GM12878 (cell line): ENCODE results near the gene TLR9. TPM values are rescaled to one million over a fixed set of nuclear protein-coding genes. Genes with fewer than 3 reads are reported as not detected.

Experiments used
- BMI1 ChIP-seq: fragments of 450-650 bp; IDR thresholded peaks from 2 replicates; pipeline ENCODE4 v1.6.1; 2016; ENCODE audit warnings: mild to moderate bottlenecking, moderate library complexity, borderline replicate concordance
- CHD2 ChIP-seq: IDR thresholded peaks from 2 replicates; pipeline ENCODE4 v1.6.1; 2011; ENCODE audit warnings: low read depth, low read length, improper control_type of control experiment, borderline replicate concordance
- DPF2 ChIP-seq: fragments of 450-650 bp; IDR thresholded peaks from 2 replicates; pipeline ENCODE4 v1.6.1; 2017; ENCODE audit warnings: mild to moderate bottlenecking
- HDGF ChIP-seq: fragments of 450-650 bp; IDR thresholded peaks from 2 replicates; pipeline ENCODE4 v1.6.1; 2016; ENCODE audit warnings: antibody characterized with exemption
- IKZF1 ChIP-seq: fragments of 450-650 bp; conservative IDR thresholded peaks from 2 replicates; pipeline ENCODE4 v1.6.1; 2017; ENCODE audit warnings: antibody characterized with exemption, mild to moderate bottlenecking
- IKZF2 ChIP-seq, 2 experiments: fragments of 450-650 bp; IDR thresholded peaks; 2 replicates each; pipeline ENCODE4 v1.6.1; 2017; ENCODE audit warnings: mild to moderate bottlenecking in 2 of 2, moderate library complexity in 2 of 2
- LARP7 ChIP-seq: fragments of 450-650 bp; IDR thresholded peaks from 2 replicates; pipeline ENCODE4 v1.6.1; 2017; ENCODE audit warnings: mild to moderate bottlenecking
- MXI1 ChIP-seq: fragments of 150-350 bp; IDR thresholded peaks from 2 replicates; pipeline ENCODE4 v1.6.1; 2011; ENCODE audit warnings: low read depth, mild to moderate bottlenecking, inconsistent platforms, low read length, improper control_type of control experiment
- NFXL1 ChIP-seq: fragments of 450-650 bp; IDR thresholded peaks from 2 replicates; pipeline ENCODE4 v1.6.1; 2017; ENCODE audit warnings: antibody characterized with exemption, mild to moderate bottlenecking, borderline replicate concordance
- POLR2A ChIP-seq: IDR thresholded peaks from 2 replicates; pipeline ENCODE4 v1.6.1; 2011; ENCODE audit warnings: low read depth, mild to moderate bottlenecking, low read length
- SPI1 ChIP-seq: IDR thresholded peaks from 2 replicates; pipeline ENCODE4 v1.6.1; 2011; ENCODE audit warnings: low read depth, mild to moderate bottlenecking, low read length, moderate library complexity, borderline replicate concordance; ENCODE audit not compliant: insufficient read depth
- TCF12 ChIP-seq: IDR thresholded peaks from 2 replicates; pipeline ENCODE4 v1.6.1; 2011; ENCODE audit warnings: low read depth, mild to moderate bottlenecking, low read length
- ZNF207 ChIP-seq: fragments of 450-650 bp; IDR thresholded peaks from 2 replicates; pipeline ENCODE4 v1.6.1; 2014; ENCODE audit warnings: antibody characterized with exemption, mild to moderate bottlenecking, borderline replicate concordance
- ZNF24 ChIP-seq: fragments of 450-650 bp; IDR thresholded peaks from 2 replicates; pipeline ENCODE4 v1.6.1; 2017; ENCODE audit warnings: antibody characterized with exemption, mild to moderate bottlenecking
- polyA plus RNA-seq, 11 experiments: library from polyadenylated mRNA; depleted of rRNA in 4 of 11; unstranded in 6 of 11; stranded (reverse) in 5 of 11; fragments of >200 nt; fragmentation: Nextera tagmentation in 4 of 11; fragmentation: Illumina TruSeq in 1 of 11; extraction: Ambion mirVana in 4 of 11; extraction: Trizol in 1 of 11; gene quantifications; 1 replicate in 1 of 11; 2 replicates in 10 of 11; pipeline versions ENCODE4 v1.2.1 to v1.2.3, GENCODE V29; 2011 to 2016; ENCODE audit warnings: inconsistent platforms in 2 of 11, missing spikeins in 2 of 11, low read depth in 1 of 11
- total RNA-seq, 4 experiments: library from RNA; depleted of rRNA in 3 of 4; stranded (reverse); fragments of >200 nt in 3 of 4; fragmentation: Illumina TruSeq in 1 of 4; extraction: Trizol in 1 of 4; gene quantifications; 2 replicates each; pipeline versions ENCODE4 v1.2.1 to v1.2.3, GENCODE V29; 2013 to 2021
- TF ChIP-seq, protein P1 (sequence below): fragments of 150-350 bp; IDR thresholded peaks from 2 replicates; pipeline ENCODE4 v1.6.1; 2016; ENCODE audit warnings: low read depth, low read length
- TF ChIP-seq, protein P2 (sequence below): fragments of 450-650 bp; IDR thresholded peaks from 2 replicates; pipeline ENCODE4 v1.6.1; 2017; ENCODE audit warnings: mild to moderate bottlenecking
- TF ChIP-seq, protein P3 (sequence below): IDR thresholded peaks from 2 replicates; pipeline ENCODE4 v1.6.1; 2012; ENCODE audit warnings: low read depth, low read length, improper control_type of control experiment
- TF ChIP-seq, protein P4 (sequence below): fragments of 450-650 bp; IDR thresholded peaks from 2 replicates; pipeline ENCODE4 v1.6.1; 2016; ENCODE audit warnings: mild to moderate bottlenecking

TLR9 gene
- total and polyA plus RNA-seq, 10 of the 15 experiments (the other 5 are each of a cell fraction or from before 2014, with no cell fraction given), result 0.10 to 4.8 (median 0.53) TPM; not detected in 1

DNA sequence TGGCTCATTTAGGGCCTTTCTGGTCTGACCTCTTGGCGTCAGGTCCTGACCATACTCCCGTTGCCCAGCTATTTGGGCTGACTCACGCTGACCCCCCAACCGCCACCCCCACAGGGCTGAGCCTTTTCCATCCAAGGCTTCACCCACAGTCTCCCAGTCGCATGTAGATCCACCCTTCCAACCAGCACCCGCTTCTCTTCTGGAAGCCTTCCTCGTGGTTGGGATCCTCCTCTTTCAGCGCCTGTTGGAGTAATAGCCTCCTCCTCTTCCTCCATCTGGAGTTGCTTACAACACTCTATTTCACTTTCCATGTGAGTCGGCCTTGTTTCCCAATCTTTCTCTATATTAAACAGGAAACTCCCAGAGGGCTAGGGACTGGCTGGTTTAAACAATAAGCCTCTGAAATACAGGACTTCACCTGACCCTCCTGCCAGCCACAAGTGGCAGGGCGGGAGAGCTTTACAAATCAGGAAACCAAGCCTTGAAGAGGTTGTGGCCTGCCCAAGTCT, 29.6 kb downstream of the TLR9 start (continued):
- TF ChIP-seq, protein P1, sequence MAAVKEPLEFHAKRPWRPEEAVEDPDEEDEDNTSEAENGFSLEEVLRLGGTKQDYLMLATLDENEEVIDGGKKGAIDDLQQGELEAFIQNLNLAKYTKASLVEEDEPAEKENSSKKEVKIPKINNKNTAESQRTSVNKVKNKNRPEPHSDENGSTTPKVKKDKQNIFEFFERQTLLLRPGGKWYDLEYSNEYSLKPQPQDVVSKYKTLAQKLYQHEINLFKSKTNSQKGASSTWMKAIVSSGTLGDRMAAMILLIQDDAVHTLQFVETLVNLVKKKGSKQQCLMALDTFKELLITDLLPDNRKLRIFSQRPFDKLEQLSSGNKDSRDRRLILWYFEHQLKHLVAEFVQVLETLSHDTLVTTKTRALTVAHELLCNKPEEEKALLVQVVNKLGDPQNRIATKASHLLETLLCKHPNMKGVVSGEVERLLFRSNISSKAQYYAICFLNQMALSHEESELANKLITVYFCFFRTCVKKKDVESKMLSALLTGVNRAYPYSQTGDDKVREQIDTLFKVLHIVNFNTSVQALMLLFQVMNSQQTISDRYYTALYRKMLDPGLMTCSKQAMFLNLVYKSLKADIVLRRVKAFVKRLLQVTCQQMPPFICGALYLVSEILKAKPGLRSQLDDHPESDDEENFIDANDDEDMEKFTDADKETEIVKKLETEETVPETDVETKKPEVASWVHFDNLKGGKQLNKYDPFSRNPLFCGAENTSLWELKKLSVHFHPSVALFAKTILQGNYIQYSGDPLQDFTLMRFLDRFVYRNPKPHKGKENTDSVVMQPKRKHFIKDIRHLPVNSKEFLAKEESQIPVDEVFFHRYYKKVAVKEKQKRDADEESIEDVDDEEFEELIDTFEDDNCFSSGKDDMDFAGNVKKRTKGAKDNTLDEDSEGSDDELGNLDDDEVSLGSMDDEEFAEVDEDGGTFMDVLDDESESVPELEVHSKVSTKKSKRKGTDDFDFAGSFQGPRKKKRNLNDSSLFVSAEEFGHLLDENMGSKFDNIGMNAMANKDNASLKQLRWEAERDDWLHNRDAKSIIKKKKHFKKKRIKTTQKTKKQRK, result no peak
- TF ChIP-seq BMI1, result no peak
- TF ChIP-seq SPI1, result no peak
- TF ChIP-seq CHD2, result no peak
- TF ChIP-seq, protein P2, sequence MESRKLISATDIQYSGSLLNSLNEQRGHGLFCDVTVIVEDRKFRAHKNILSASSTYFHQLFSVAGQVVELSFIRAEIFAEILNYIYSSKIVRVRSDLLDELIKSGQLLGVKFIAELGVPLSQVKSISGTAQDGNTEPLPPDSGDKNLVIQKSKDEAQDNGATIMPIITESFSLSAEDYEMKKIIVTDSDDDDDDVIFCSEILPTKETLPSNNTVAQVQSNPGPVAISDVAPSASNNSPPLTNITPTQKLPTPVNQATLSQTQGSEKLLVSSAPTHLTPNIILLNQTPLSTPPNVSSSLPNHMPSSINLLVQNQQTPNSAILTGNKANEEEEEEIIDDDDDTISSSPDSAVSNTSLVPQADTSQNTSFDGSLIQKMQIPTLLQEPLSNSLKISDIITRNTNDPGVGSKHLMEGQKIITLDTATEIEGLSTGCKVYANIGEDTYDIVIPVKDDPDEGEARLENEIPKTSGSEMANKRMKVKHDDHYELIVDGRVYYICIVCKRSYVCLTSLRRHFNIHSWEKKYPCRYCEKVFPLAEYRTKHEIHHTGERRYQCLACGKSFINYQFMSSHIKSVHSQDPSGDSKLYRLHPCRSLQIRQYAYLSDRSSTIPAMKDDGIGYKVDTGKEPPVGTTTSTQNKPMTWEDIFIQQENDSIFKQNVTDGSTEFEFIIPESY, result no peak
- no peak for TF ChIP-seq TCF12
- no peak for TF ChIP-seq HDGF
- TF ChIP-seq ZNF207, result no peak
- TF ChIP-seq LARP7, result no peak
- no peak for TF ChIP-seq MXI1
- TF ChIP-seq, protein P3, sequence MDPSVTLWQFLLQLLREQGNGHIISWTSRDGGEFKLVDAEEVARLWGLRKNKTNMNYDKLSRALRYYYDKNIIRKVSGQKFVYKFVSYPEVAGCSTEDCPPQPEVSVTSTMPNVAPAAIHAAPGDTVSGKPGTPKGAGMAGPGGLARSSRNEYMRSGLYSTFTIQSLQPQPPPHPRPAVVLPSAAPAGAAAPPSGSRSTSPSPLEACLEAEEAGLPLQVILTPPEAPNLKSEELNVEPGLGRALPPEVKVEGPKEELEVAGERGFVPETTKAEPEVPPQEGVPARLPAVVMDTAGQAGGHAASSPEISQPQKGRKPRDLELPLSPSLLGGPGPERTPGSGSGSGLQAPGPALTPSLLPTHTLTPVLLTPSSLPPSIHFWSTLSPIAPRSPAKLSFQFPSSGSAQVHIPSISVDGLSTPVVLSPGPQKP, result no peak
- no peak for TF ChIP-seq NFXL1
- peak; percentile 42; the same call in 1 of the 2 replicates for TF ChIP-seq DPF2
- no peak for TF ChIP-seq POLR2A
- no peak for TF ChIP-seq ZNF24
- 0 out of 4 replicates have a peak, but pooled peaks of 1 of the 2 experiments have one; percentile 12 for TF ChIP-seq IKZF2 (IDR thresholded peaks at IDR 0.05)
- TF ChIP-seq, protein P4, sequence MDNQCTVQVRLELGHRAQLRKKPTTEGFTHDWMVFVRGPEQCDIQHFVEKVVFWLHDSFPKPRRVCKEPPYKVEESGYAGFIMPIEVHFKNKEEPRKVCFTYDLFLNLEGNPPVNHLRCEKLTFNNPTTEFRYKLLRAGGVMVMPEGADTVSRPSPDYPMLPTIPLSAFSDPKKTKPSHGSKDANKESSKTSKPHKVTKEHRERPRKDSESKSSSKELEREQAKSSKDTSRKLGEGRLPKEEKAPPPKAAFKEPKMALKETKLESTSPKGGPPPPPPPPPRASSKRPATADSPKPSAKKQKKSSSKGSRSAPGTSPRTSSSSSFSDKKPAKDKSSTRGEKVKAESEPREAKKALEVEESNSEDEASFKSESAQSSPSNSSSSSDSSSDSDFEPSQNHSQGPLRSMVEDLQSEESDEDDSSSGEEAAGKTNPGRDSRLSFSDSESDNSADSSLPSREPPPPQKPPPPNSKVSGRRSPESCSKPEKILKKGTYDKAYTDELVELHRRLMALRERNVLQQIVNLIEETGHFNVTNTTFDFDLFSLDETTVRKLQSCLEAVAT, result no peak
- peak; percentile 48; the same call in 1 of the 2 replicates for TF ChIP-seq IKZF1
- TF ChIP-seq, all 136 proteins: peak for 4
